Measurements from ENCODE around the gene LRP1B.

GRCh38 chr2:141579071-141579470, 551.7 kb downstream of the LRP1B start:
- TF ChIP-seq ZNF274 (IDR thresholded peaks at IDR 0.05; ENCODE audit: low read depth, low read length) (no peak), YY1 (IDR thresholded peaks at IDR 0.05; ENCODE audit: insufficient read depth, insufficient read length) (no peak), SUZ12 (IDR thresholded peaks at IDR 0.05; ENCODE audit: extremely low read depth, insufficient read depth, insufficient read length) (no peak)

All from NT2/D1 (cell line).